Measurements from ENCODE around the gene BRD3. TPM values are rescaled to one million over a fixed set of nuclear protein-coding genes. Genes with fewer than 3 reads are reported as not detected.

BRD3 gene
- polyA plus RNA-seq, 1 donor (not counting 4 experiments of a cell fraction or from before 2014, with no cell fraction given): 3.3 TPM

- dilution Hi-C loops (cut with MboI; ENCODE audit: extremely low pct_ligation_motif_present, low sequenced_read_pairs): no loop called here
- Histone ChIP-seq H3K36me3 (ENCODE audit: control insufficient read depth in 2 of 2, extremely low read depth in 1 of 2, insufficient read depth in 2 of 2, low read length in 2 of 2) (peaks cover 12 to 15% of the 10 kb centered on the region in 2 experiments), H3K4me3 (ENCODE audit: control insufficient read depth in 2 of 3, extremely low read depth in 1 of 3, insufficient read depth in 2 of 3, low read depth in 1 of 3, low read length in 3 of 3) (no peak overlapping the region), H2AFZ (ENCODE audit: control insufficient read depth, low read length) (no peak overlapping the region), H3K9me3 (ENCODE audit: control insufficient read depth, low read depth, low read length) (no peaks in the 10 kb centered on the region), H3K9ac (ENCODE audit: control insufficient read depth, extremely low read depth, insufficient read depth, low read length) (no peak overlapping the region), H3K27me3 (ENCODE audit: control insufficient read depth, extremely low read depth, insufficient read depth, low read length) (no peaks in the 10 kb centered on the region), H3K4me1 (ENCODE audit: control insufficient read depth, extremely low read depth, insufficient read depth, low read length) (no peaks in the 10 kb centered on the region), H3K27ac (ENCODE audit: control insufficient read depth, insufficient read depth, low read length) (no peak overlapping the region), H3K79me2 (ENCODE audit: control insufficient read depth, insufficient read depth, low read length) (no peaks in the 10 kb centered on the region), H3K4me2 (ENCODE audit: control insufficient read depth, extremely low read depth, insufficient read depth, low read depth, low read length) (no peak overlapping the region), H4K20me1 (ENCODE audit: control insufficient read depth, extremely low read depth, insufficient read depth, low read length) (no peaks in the 10 kb centered on the region), H3K9me1 (ENCODE audit: control insufficient read depth, extremely low read depth, insufficient read depth, low read length) (no peaks in the 10 kb centered on the region)
- TF ChIP-seq, protein P1, sequence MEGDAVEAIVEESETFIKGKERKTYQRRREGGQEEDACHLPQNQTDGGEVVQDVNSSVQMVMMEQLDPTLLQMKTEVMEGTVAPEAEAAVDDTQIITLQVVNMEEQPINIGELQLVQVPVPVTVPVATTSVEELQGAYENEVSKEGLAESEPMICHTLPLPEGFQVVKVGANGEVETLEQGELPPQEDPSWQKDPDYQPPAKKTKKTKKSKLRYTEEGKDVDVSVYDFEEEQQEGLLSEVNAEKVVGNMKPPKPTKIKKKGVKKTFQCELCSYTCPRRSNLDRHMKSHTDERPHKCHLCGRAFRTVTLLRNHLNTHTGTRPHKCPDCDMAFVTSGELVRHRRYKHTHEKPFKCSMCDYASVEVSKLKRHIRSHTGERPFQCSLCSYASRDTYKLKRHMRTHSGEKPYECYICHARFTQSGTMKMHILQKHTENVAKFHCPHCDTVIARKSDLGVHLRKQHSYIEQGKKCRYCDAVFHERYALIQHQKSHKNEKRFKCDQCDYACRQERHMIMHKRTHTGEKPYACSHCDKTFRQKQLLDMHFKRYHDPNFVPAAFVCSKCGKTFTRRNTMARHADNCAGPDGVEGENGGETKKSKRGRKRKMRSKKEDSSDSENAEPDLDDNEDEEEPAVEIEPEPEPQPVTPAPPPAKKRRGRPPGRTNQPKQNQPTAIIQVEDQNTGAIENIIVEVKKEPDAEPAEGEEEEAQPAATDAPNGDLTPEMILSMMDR (optimal IDR thresholded peaks at IDR 0.05 in 1 of 3, IDR thresholded peaks at IDR 0.05 in 1 of 3, conservative IDR thresholded peaks at IDR 0.05 in 1 of 3; ENCODE audit: extremely low read depth in 1 of 3, insufficient read depth in 2 of 3, low read length in 3 of 3): no peak
- no peak for TF ChIP-seq EZH2 (IDR thresholded peaks at IDR 0.05; ENCODE audit: low read length)
- no peak for DNase-seq (ENCODE audit: low read depth, low spot score)
- FAIRE-seq: no peak
These were observed 20.7 kb downstream of the BRD3 start for GRCh38 chr9:134046894-134047681.

DNA sequence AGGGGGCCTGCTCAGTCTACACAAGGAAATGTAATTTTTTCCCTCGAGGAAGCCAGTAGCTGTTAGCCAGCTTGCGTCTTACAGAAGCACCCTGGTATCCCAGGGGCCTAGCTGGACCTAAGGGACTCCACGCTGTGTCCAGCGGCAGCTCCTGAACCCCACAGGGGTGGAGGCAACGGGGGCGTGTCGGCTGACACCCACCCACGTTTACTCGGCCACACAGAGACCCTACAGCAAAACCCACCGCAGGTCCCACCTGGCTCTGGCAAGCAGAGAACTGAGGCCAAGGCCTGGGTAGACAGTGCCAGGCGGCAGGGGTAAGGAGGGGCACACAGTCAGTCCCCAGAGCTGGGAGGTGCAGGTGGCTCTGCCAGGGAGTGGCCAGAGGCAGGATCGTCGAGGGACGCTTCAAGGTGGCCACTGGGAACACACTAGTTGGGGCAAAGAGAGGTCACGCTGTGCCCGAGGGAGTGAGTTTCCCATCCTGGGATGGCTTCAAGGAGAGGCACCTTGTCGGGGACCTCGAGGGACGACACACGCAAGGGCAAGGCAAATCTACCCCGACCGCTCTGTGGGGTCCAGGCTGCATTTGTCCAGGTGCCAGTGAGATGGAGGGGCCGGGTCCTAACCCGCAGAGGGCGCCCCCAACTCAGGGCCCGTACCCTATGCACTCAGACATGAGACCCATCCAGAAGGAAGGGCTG, 21.8 kb downstream of the BRD3 start:
- H3K79me2 ChIP-seq (ENCODE audit: control insufficient read depth, insufficient read depth, low read length): no peaks in the 10 kb centered on the region
- H4K20me1 ChIP-seq (ENCODE audit: control insufficient read depth, extremely low read depth, insufficient read depth, low read length): no peaks in the 10 kb centered on the region
- no peak overlapping the region for H2AFZ ChIP-seq (ENCODE audit: control insufficient read depth, low read length)
- no peak overlapping the region for H3K4me2 ChIP-seq (ENCODE audit: control insufficient read depth, extremely low read depth, insufficient read depth, low read depth, low read length)
- dilution Hi-C loops (cut with MboI; ENCODE audit: extremely low pct_ligation_motif_present, low sequenced_read_pairs): no loop called here
- H3K9ac ChIP-seq (ENCODE audit: control insufficient read depth, extremely low read depth, insufficient read depth, low read length): no peak overlapping the region
- TF ChIP-seq, protein P1 (optimal IDR thresholded peaks at IDR 0.05 in 1 of 3, IDR thresholded peaks at IDR 0.05 in 1 of 3, conservative IDR thresholded peaks at IDR 0.05 in 1 of 3; ENCODE audit: extremely low read depth in 1 of 3, insufficient read depth in 2 of 3, low read length in 3 of 3): no peak
- no peak for TF ChIP-seq EZH2 (IDR thresholded peaks at IDR 0.05; ENCODE audit: low read length)
- H3K36me3 ChIP-seq (ENCODE audit: control insufficient read depth in 2 of 2, extremely low read depth in 1 of 2, insufficient read depth in 2 of 2, low read length in 2 of 2): peaks cover 6 to 22% of the 10 kb centered on the region in 2 experiments
- no peaks in the 10 kb centered on the region for H3K9me1 ChIP-seq (ENCODE audit: control insufficient read depth, extremely low read depth, insufficient read depth, low read length)
- DNase-seq (ENCODE audit: low read depth, low spot score): no peak
- no peaks in the 10 kb centered on the region for H3K27me3 ChIP-seq (ENCODE audit: control insufficient read depth, extremely low read depth, insufficient read depth, low read length)
- no peaks in the 10 kb centered on the region for H3K9me3 ChIP-seq (ENCODE audit: control insufficient read depth, low read depth, low read length)
- no peak overlapping the region for H3K27ac ChIP-seq (ENCODE audit: control insufficient read depth, insufficient read depth, low read length)
- FAIRE-seq: no peak
- H3K4me1 ChIP-seq (ENCODE audit: control insufficient read depth, extremely low read depth, insufficient read depth, low read length): no peaks in the 10 kb centered on the region
- no peak overlapping the region for H3K4me3 ChIP-seq (ENCODE audit: control insufficient read depth in 2 of 3, extremely low read depth in 1 of 3, insufficient read depth in 2 of 3, low read depth in 1 of 3, low read length in 3 of 3)
